ENCODE data around the gene ATP7B.
"Not testable (repeated sequence)": the region's sequence is repeated elsewhere in the genome, so short reads cannot be mapped to it uniquely, and the experiment has no call there.

The ATP7B gene

GRCh38 chr13:52006523-52007245, 4.6 kb downstream of the ATP7B start:
- DNase-seq (ENCODE audit: low spot score): no peak

- no peak for DNase-seq (ENCODE audit: low spot score)
Measured at GRCh38 chr13:52005841-52006522, 5.3 kb downstream of the ATP7B start.

DNA sequence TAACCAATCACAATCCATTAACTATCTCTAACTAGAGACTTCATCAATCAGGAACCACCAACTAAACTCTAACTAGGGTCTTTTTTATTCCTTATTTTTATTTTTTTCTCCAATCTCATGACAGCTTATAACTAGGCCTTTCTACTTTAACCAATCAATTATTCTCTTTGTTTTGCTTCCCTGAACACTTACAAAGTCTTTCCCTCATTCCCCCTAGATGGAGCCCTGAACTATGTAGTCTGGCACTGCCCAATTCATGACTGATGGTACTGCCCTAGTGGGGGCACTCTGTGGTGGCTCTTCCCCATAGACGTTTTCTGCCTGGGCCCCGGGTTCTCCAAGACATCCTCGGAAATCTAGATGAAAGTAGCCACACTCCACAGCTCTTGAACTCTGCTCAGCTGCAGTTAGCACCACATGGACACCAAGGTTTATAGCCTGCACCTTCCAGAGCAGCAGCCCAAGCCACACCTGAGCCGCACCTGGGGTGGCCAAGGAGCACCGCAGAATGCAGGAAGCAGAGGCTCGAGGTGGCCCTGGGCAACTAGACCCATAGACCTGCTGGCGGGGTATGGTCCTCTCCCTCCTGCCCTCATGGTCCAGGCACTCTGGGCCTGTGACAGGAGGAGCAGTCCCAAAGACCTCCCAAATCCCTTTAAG, 6.6 kb downstream of the ATP7B start:
- no peak for DNase-seq (ENCODE audit: low spot score)

DNA sequence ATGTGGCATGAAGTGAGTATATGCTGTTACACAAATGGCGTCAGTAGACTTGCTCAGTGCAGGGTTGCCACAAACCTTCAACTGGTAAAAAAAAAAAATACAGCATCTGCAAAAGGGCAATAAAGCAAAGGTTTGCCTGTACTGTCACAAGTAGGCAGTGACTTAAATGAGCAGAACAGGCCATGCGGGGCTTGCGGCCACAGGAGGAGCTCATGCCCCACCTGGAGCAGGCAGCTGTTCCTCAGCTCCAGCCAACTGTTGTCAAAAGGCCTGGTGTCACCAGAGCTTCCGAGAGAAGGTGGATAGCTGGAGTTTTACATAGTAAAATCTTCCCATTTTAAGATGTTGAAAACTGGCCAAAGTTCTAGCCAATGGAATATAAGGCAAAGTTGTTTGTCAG, 7.7 kb downstream of the ATP7B start:
- no peak for DNase-seq (ENCODE audit: low spot score)

DNA sequence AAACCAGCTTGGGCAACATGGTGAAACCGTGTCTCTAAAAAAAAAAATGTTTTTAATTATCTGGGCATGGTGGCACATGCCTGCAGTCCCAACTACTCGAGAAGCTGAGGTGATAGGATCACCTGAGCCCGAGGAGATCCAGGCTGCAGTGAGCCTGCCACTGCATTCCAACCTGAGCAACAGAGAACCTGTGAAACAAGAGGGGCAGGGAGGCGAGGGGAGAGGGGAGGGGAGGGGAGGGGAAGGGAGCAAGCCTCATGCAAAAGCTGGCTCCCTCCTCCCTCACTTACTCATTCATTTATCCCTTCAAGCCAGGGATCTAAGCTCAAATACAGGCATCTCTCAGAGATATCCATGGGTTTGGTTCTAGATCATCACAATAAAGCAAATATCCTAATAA, 8.9 kb downstream of the ATP7B start:
- no peak for DNase-seq (ENCODE audit: low spot score)

GRCh38 chr13:52001120-52001731, 10.0 kb downstream of the ATP7B start:
- DNase-seq (ENCODE audit: low spot score): peak; percentile 71

DNA sequence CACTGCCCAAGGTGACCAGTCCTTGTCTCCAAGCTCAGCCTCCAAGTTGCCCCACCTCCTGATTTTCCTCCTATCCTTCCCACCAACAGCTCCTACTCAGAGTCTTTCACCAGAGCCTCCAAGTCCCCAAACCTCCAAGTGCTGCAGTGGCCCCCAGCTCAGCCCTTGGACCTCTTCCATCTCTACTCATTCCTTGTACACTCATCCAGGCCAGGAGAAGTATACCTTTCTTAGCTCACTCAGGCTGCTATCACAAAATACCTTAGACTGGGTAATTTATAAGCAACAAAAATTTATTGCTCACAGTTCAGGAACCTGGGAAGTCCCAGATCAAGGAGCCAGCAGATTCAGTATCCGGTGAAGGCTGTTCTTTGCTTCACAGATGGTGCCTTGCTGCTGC, 11.3 kb downstream of the ATP7B start:
- no peak for DNase-seq (ENCODE audit: low spot score)

GRCh38 chr13:51999510-51999911, 11.7 kb downstream of the ATP7B start:
- no peak for DNase-seq (ENCODE audit: low spot score)

DNA sequence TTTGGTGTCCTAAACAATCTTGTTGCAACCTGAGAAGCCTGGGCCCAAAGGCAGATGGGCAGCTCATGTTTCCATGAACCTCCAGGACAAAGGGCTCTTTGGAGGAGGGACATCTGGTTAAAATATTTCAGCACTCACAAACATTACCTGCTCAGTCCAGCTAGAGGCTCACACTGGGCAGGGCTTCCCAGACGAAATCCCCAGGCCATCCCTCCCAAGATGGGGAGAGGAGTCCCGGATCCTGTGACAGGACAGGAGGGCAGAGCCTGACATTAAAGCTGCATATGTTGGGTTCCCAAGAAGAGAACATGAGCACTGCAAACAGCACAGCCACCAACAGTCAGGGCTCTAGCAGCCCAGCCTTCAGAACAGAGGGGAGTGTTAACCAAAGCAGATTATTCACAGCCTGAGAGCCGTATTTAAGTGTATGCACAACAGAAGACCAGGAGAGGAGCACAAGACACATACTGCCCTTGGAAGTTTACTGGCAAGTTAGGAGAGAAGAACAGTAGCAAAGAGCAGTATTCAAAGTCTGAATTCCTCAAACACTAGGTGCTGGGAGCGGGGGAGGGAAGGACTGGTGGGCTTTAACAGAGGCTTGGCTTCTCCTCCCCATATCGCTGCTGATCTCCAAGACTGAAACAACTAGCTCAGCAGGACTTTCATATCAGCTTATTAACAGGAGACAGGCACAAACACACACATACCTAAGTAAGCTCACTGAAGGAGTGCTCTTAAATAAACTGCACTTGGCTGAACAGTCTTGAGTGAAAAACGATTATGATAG, 12.3 kb downstream of the ATP7B start:
- DNase-seq (ENCODE audit: low spot score): no peak

DNA sequence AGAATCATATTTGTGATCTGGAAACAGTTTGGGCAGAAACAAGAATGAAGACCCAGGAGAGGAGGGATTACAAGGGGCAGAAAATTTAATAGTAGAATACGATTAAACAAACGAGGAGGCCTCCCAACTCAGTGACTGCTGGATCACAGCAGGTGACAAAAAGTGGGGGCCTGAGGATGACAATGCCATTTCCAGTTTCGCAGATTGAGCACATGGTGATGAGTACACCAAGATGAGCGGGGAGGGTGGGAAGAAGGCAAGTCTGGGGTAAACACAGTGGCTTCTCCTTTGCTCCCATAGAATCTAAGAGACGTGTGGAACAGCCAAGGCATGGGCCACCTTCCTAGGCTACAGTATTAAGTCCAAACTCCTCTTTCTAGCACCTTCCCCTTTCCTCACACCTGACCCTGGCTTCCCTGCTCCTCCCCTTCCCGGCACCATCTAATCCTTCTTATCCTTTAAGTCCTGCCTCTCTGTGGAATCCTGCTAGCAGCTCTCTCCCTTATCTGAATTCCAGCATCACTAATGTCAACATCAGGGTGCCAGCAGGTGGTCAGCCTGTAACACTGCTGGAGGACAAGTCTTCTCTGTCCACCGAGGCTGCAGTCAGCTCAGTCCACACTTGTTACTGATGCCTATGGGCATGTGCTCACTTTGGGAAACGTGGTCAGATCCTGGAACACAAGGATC, 13.5 kb downstream of the ATP7B start:
- DNase-seq (ENCODE audit: low spot score): no peak

DNA sequence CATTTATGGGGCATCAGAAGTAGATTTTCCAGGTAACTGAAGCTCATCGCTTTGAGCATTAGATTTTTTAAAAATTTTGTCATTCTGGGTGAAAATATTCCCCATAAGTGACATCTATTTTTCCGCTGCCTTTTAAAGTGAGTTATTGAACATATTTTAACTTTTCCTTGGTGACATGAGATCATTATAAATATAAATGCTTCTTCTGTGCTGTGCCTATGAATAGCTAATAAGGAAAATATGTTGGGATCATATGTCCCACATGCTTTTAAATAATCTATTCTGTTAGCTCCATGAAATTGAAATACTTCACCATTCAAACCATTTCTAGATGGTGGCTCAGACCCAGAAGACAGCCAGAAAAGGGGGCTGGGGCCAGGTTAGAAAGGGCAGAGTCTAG, 14.1 kb downstream of the ATP7B start:
- DNase-seq (ENCODE audit: low spot score): no peak

DNA sequence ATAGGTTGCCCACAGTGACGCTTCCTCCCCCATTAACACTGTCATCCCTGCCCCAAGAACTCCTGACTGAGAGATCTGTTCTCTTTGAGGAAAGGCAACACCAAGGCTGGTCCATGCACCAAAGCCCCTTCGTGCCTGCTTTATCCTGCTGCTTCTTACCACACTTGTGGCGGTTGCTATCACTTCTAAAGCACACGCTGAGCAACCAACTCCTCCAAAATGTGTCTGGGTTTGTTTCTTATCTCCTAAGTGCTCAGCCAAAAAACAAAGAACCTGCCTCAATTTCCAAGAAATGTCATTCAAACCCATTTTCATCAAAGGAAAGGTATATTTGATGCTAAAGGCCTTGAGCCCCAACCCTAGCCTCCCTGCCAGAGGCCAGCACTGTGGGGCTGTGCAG, 14.6 kb downstream of the ATP7B start:
- no peak for DNase-seq (ENCODE audit: low spot score)

GRCh38 chr13:51995677-51996551, 15.3 kb downstream of the ATP7B start:
- no peak for DNase-seq (ENCODE audit: low spot score)

- no peak for DNase-seq (ENCODE audit: low spot score)
Measured at GRCh38 chr13:51993713-51994112, 17.5 kb downstream of the ATP7B start.

DNA sequence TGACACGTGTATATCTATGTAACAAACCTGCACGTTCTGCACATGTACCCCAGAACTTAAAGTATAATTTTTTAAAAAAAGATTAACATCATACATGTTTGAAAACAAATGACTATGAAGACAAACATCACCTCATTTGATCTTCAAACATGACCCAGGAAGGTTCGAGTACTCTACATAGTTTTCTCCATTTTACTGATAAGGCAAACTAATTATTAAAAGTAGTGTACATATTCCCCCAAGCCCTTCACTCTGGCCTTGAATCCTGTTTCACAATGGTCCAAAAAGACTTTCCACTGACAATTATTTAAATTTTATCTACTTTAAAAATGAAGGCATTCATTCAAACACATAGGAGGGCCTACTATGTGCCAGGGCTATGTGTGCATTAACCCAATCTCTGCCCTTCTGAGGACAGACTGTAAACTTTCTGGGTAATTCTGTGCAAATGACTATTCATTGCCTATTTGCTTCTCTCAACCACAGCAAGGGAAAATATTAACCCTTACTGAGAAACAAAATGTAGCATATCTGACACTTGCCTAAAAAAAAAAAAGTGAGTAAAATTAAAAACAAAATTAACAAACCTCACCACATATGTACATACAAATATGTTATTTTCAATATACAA, 22.1 kb downstream of the ATP7B start:
- DNase-seq (ENCODE audit: low spot score): no peak

GRCh38 chr13:51984904-51985303, 26.3 kb downstream of the ATP7B start:
- not testable (repeated sequence) for DNase-seq (ENCODE audit: low spot score)

DNA sequence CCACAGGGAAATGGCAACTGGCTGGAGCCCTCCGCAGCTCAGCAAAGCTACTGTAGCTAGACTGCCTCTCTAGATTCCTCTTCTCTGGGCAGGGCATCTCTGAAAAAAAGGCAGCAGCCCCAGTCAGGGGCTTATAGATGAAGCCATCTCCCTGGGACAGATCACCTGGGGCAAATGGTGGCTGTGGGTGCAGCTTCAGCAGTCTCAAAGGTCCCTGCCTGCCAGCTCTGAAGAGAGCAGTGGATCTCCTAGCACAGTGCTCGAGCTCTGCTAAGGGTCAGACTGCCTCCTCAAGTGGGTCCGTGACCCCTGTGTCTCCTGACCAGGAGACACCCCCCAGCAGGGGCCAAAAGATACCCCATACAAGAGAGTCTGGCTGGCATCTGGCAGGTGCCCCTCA, 28.0 kb downstream of the ATP7B start:
- not testable (repeated sequence) for DNase-seq (ENCODE audit: low spot score)

DNA sequence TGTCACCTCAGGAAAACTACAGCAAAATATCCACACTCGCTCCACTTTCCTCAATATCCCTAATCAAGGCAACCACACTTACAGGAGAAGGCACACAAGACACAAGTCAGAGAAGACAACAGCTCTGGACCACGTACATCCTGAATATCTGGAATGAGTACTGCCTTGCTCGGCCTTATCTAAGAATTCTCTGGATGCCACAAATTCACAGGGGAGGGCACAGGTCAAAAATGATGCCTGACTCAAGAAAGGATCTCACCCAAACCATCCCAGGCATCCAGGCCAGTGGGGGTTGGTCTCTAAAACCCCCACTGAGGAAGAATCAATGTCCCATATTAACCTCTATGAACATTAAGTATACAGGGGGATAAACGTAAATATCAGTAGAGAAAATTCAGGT, 29.9 kb downstream of the ATP7B start:
- DNase-seq (ENCODE audit: low spot score): no peak

GRCh38 chr13:51980908-51981307, 30.3 kb downstream of the ATP7B start:
- DNase-seq (ENCODE audit: low spot score): no peak

Measured in germinal center (tissue), 1 donor.